Sigmoid colon (tissue), 7 donors: ENCODE results near the gene POLDIP2. TPM values are rescaled to one million over a fixed set of nuclear protein-coding genes. Genes with fewer than 3 reads are reported as not detected.

Source experiments
- DNase-seq: peaks from one replicate; pipeline ENCODE4 v3.0.0-alpha.2; 2019
- H3K27ac ChIP-seq, 4 donors: fragments of 200-600 bp; sonication (generic); one replicate each; pipeline ENCODE4 v1.5.1; 2016 to 2019; ENCODE audit warnings: mild to moderate bottlenecking in 1 of 4
- H3K27me3 ChIP-seq, 3 donors: fragments of 200-600 bp; sonication (generic); one replicate each; pipeline ENCODE4 v1.5.1; 2019; ENCODE audit warnings: mild to moderate bottlenecking in 1 of 3
- H3K36me3 ChIP-seq, 4 donors: fragments of 200-600 bp; sonication (generic); one replicate each; pipeline ENCODE4 v1.5.1; 2016 to 2019
- H3K4me1 ChIP-seq, 4 donors: fragments of 200-600 bp; sonication (generic); one replicate each; pipeline ENCODE4 v1.5.1; 2017 to 2019
- H3K4me3 ChIP-seq, 4 donors: fragments of 200-600 bp; sonication (generic); one replicate each; pipeline ENCODE4 v1.5.1; 2017 to 2019; ENCODE audit warnings: mild to moderate bottlenecking in 2 of 4, moderate library complexity in 1 of 4
- H3K9me3 ChIP-seq, 4 donors: fragments of 200-600 bp in 3 of 4; sonication (generic) in 3 of 4; one replicate each; pipeline versions ENCODE4 v1.5.1 to v1.6.1; 2013 to 2019
- CTCF ChIP-seq, 4 experiments: fragments of 450-650 bp in 3 of 4; fragments of 200-600 bp in 1 of 4; IDR thresholded peaks; one replicate each; pipeline ENCODE4 v1.5.1; 2016 to 2019; ENCODE audit warnings: antibody characterized with exemption in 4 of 4, mild to moderate bottlenecking in 3 of 4, moderate library complexity in 2 of 4
- EP300 ChIP-seq, 4 donors: sonication (generic); formaldehyde crosslinking; IDR thresholded peaks; one replicate each; pipeline ENCODE4 v1.6.1; 2017; ENCODE audit warnings: antibody characterized with exemption in 4 of 4
- POLR2A ChIP-seq, 2 donors: fragments of 450-650 bp; IDR thresholded peaks; one replicate each; pipeline ENCODE4 v1.6.1; 2016; ENCODE audit warnings: antibody characterized with exemption in 2 of 2, mild to moderate bottlenecking in 2 of 2, moderate library complexity in 2 of 2
- POLR2AphosphoS5 ChIP-seq, 4 donors: sonication (generic); formaldehyde crosslinking; IDR thresholded peaks; one replicate each; pipeline ENCODE4 v1.6.1; 2017; ENCODE audit warnings: antibody characterized with exemption in 4 of 4
- WGBS, 2 donors: extraction: QIAGEN DNeasy Blood & Tissue Kit; methylation state at CpG; one replicate each; pipeline ENCODE4 v1.1.7; 2013; 5-methylcytosine and 5-hydroxymethylcytosine counted together
- intact Hi-C: fragments of 100-400 bp; cut with DNase I; formaldehyde crosslinking; loops from one replicate; pipeline ENCODE4 v1.15.1; 2023
- polyA plus RNA-seq, 3 donors: library from polyadenylated mRNA; stranded (reverse); fragments of 200-250 nt; gene quantifications; one replicate each; pipeline ENCODE4 v1.2.3, GENCODE V29; 2013
- total RNA-seq, 4 donors: library from RNA; depleted of rRNA; stranded (reverse); fragments of >200 nt; gene quantifications; one replicate each; pipeline ENCODE4 v1.1.0, GENCODE V29; 2016
- donor health status: healthy with polysubstance abuse.
- donor health status: Bipolar disorder and iron deficiency.
- donor health status: healthy.

The POLDIP2 gene
- total and polyA plus RNA-seq, 7 donors, result 55.8 to 80.5 (median 65.6) TPM

GRCh38 chr17:28404461-28404811, 47.1 kb upstream of the POLDIP2 start:
- Histone ChIP-seq H3K36me3 (peaks cover 0 to 11% (median 3%) of the 10 kb centered on the region in 4 donors), H3K4me3 (peak overlapping the region in 1 of 4 donors; percentile 84), H3K27me3 (no peaks in the 10 kb centered on the region), H3K9me3 (no peaks in the 10 kb centered on the region), H3K27ac (no peak overlapping the region), H3K4me1 (peaks cover 0 to 21% (median 19%) of the 10 kb centered on the region in 4 donors)
- WGBS, 2 donors, result 94 to 95% methylated on average over 5 of the region's 5 CpGs
- TF ChIP-seq CTCF (IDR thresholded peaks at IDR 0.05) (no peak), POLR2A (IDR thresholded peaks at IDR 0.05) (no peak), EP300 (IDR thresholded peaks at IDR 0.05) (no peak), POLR2AphosphoS5 (IDR thresholded peaks at IDR 0.05) (no peak)
- intact Hi-C loops, result no loop called here
- DNase-seq, result no peak

GRCh38 chr17:28404007-28404406, 46.7 kb upstream of the POLDIP2 start:
- Histone ChIP-seq H3K27ac (no peak overlapping the region), H3K27me3 (no peaks in the 10 kb centered on the region), H3K4me1 (peaks cover 0 to 21% (median 19%) of the 10 kb centered on the region in 4 donors), H3K9me3 (no peaks in the 10 kb centered on the region), H3K36me3 (peaks cover 0 to 15% (median 3%) of the 10 kb centered on the region in 4 donors), H3K4me3 (no peak overlapping the region)
- no peak for DNase-seq
- TF ChIP-seq CTCF (IDR thresholded peaks at IDR 0.05), result no peak
- no peak for TF ChIP-seq POLR2A (IDR thresholded peaks at IDR 0.05)
- TF ChIP-seq EP300 (IDR thresholded peaks at IDR 0.05), result no peak
- TF ChIP-seq POLR2AphosphoS5 (IDR thresholded peaks at IDR 0.05), result no peak
- WGBS, 2 donors, result 83 to 87% methylated on average over 2 of the region's 2 CpGs
- intact Hi-C loops, result no loop called here

- DNase-seq, result no peak
- H3K4me1 ChIP-seq, result peaks cover 0 to 21% (median 19%) of the 10 kb centered on the region in 4 donors
- peaks cover 0 to 25% (median 3%) of the 10 kb centered on the region in 4 donors for H3K36me3 ChIP-seq
- no peaks in the 10 kb centered on the region for H3K9me3 ChIP-seq
- no peak overlapping the region for H3K27ac ChIP-seq
- TF ChIP-seq POLR2A (IDR thresholded peaks at IDR 0.05) (no peak), CTCF (IDR thresholded peaks at IDR 0.05) (no peak), POLR2AphosphoS5 (IDR thresholded peaks at IDR 0.05) (no peak), EP300 (IDR thresholded peaks at IDR 0.05) (no peak)
- no peak overlapping the region for H3K4me3 ChIP-seq
- 91 to 94% methylated on average over 6 of the region's 6 CpGs for WGBS, 2 donors
- H3K27me3 ChIP-seq, result no peaks in the 10 kb centered on the region
- intact Hi-C loops, result no loop called here
These were observed 45.5 kb upstream of the POLDIP2 start for GRCh38 chr17:28402844-28403243.

- Histone ChIP-seq H3K9me3 (no peaks in the 10 kb centered on the region), H3K4me1 (peaks cover 0 to 21% (median 19%) of the 10 kb centered on the region in 4 donors), H3K27ac (no peak overlapping the region), H3K27me3 (no peaks in the 10 kb centered on the region), H3K36me3 (peaks cover 0 to 29% (median 3%) of the 10 kb centered on the region in 4 donors), H3K4me3 (no peak overlapping the region)
- DNase-seq, result no peak
- TF ChIP-seq POLR2AphosphoS5 (IDR thresholded peaks at IDR 0.05) (no peak), CTCF (IDR thresholded peaks at IDR 0.05) (no peak), EP300 (IDR thresholded peaks at IDR 0.05) (no peak), POLR2A (IDR thresholded peaks at IDR 0.05) (no peak)
- intact Hi-C loops, result no loop called here
- 43 to 53% methylated on average over 3 of the region's 3 CpGs for WGBS, 2 donors
These were observed 44.9 kb upstream of the POLDIP2 start for GRCh38 chr17:28402224-28402630.

GRCh38 chr17:28399808-28400207, 42.5 kb upstream of the POLDIP2 start:
- TF ChIP-seq POLR2AphosphoS5 (IDR thresholded peaks at IDR 0.05) (no peak), EP300 (IDR thresholded peaks at IDR 0.05) (no peak), POLR2A (IDR thresholded peaks at IDR 0.05) (no peak)
- no peak overlapping the region for H3K27ac ChIP-seq
- H3K4me1 ChIP-seq, result peaks cover 0 to 2% (median 1%) of the 10 kb centered on the region in 4 donors
- peaks cover 0 to 50% (median 16%) of the 10 kb centered on the region in 4 donors for H3K36me3 ChIP-seq
- H3K4me3 ChIP-seq, result no peak overlapping the region
- intact Hi-C loops, result no loop called here
- DNase-seq, result no peak
- WGBS, 2 donors, result 93 to 96% methylated on average over 4 of the region's 4 CpGs
- H3K27me3 ChIP-seq, result no peaks in the 10 kb centered on the region
- H3K9me3 ChIP-seq, result no peaks in the 10 kb centered on the region
